HEK293 (cell line): ENCODE measurements around the gene PPP1CC.

ENCODE experiments used
- CTCF ChIA-PET: fragments of 350-600 bp; formaldehyde crosslinking; extraction: SDS; loops from one replicate; lab custom pipeline; 2021; ENCODE audit warnings: antibody characterized with exemption; lab: Yijun Ruan, JAX
- POLR2A ChIA-PET: fragments of 300-600 bp; formaldehyde crosslinking; extraction: SDS; loops from one replicate; lab custom pipeline; 2020; ENCODE audit warnings: antibody characterized with exemption, inconsistent platforms; lab: Yijun Ruan, JAX
- H3K27ac ChIP-seq: fragments of 200-500 bp; sonication (Bioruptor generic); 2 replicates; pipeline ENCODE4 v1.5.1; 2014; ENCODE audit warnings: low read depth, low read length, control low read depth, inconsistent platforms; ENCODE audit errors: extremely low read depth
- H3K36me3 ChIP-seq, 2 experiments: fragments of 200-500 bp in 1 of 2; sonication (Bioruptor generic) in 1 of 2; 1 replicate in 1 of 2; 2 replicates in 1 of 2; pipeline ENCODE4 v1.5.1; 2014 to 2017; ENCODE audit warnings: inconsistent platforms in 2 of 2, low read length in 2 of 2; ENCODE audit not compliant: control insufficient read depth in 2 of 2, insufficient read depth in 1 of 2
- H3K4me1 ChIP-seq: fragments of 200-500 bp; sonication (Bioruptor generic); 2 replicates; pipeline ENCODE4 v1.5.1; 2014; ENCODE audit warnings: mild to moderate bottlenecking, low read length, inconsistent platforms; ENCODE audit not compliant: control insufficient read depth, insufficient read depth
- H3K4me3 ChIP-seq: 2 replicates; pipeline ENCODE4 v1.5.1; 2011; ENCODE audit warnings: low read depth, mild to moderate bottlenecking, control low read depth, low read length, moderate library complexity
- H3K9me3 ChIP-seq: fragments of 200-500 bp; sonication (Bioruptor generic); 2 replicates; pipeline ENCODE4 v1.5.1; 2014; ENCODE audit warnings: low read depth, low read length, inconsistent platforms; ENCODE audit not compliant: control insufficient read depth, insufficient read depth
- EGR2 ChIP-seq: fragments of 450-650 bp; formaldehyde crosslinking; IDR thresholded peaks from 2 replicates; pipeline ENCODE4 v1.5.1; 2016; ENCODE audit warnings: low read depth, missing biosample characterization, missing genetic modification characterization
- HOXC10 ChIP-seq: sonication (generic); formaldehyde crosslinking; IDR thresholded peaks from 2 replicates; pipeline ENCODE4 v1.8.1; 2023; ENCODE audit warnings: mild to moderate bottlenecking, missing genetic modification reagents
- IKZF3 ChIP-seq: fragments of 450-650 bp; IDR thresholded peaks from 2 replicates; pipeline ENCODE4 v1.5.0; 2018; ENCODE audit warnings: missing biosample characterization, mild to moderate bottlenecking, missing genetic modification characterization, moderate library complexity
- SCRT2 ChIP-seq: fragments of 450-650 bp; formaldehyde crosslinking; IDR thresholded peaks from 2 replicates; pipeline ENCODE4 v1.5.1; 2016; ENCODE audit warnings: missing biosample characterization, missing genetic modification characterization
- ZBTB11 ChIP-seq: fragments of 450-650 bp; formaldehyde crosslinking; conservative IDR thresholded peaks from 2 replicates; pipeline ENCODE4 v1.5.1; 2016; ENCODE audit warnings: low read depth, missing biosample characterization, missing genetic modification characterization
- ZBTB26 ChIP-seq: fragments of 450-650 bp; formaldehyde crosslinking; optimal IDR thresholded peaks from 2 replicates; pipeline ENCODE3; 2016; ENCODE audit warnings: missing biosample characterization, mild to moderate bottlenecking, missing genetic modification characterization
- ZFHX2 ChIP-seq: fragments of 450-650 bp; formaldehyde crosslinking; conservative IDR thresholded peaks from 2 replicates; pipeline ENCODE4 v1.5.1; 2016; ENCODE audit warnings: missing biosample characterization, missing genetic modification characterization
- ZNF10 ChIP-seq: fragments of 450-650 bp; formaldehyde crosslinking; IDR thresholded peaks from 2 replicates; pipeline ENCODE4 v1.5.1; 2017; ENCODE audit warnings: missing biosample characterization, missing genetic modification characterization
- ZNF121 ChIP-seq: fragments of 450-650 bp; formaldehyde crosslinking; IDR thresholded peaks from 2 replicates; pipeline ENCODE4 v1.5.1; 2016; ENCODE audit warnings: missing biosample characterization, missing genetic modification characterization
- ZNF133 ChIP-seq: fragments of 450-650 bp; formaldehyde crosslinking; IDR thresholded peaks from 2 replicates; pipeline ENCODE4 v1.5.1; 2016; ENCODE audit warnings: missing biosample characterization, missing genetic modification characterization
- ZNF221 ChIP-seq: fragments of 450-650 bp; formaldehyde crosslinking; IDR thresholded peaks from 2 replicates; pipeline ENCODE4 v1.5.1; 2017; ENCODE audit warnings: missing biosample characterization, missing genetic modification characterization, borderline replicate concordance
- ZNF248 ChIP-seq: fragments of 450-650 bp; formaldehyde crosslinking; IDR thresholded peaks from 2 replicates; pipeline ENCODE4 v1.5.1; 2017; ENCODE audit warnings: missing biosample characterization, missing genetic modification characterization
- ZNF292 ChIP-seq: fragments of 450-650 bp; formaldehyde crosslinking; IDR thresholded peaks from 2 replicates; pipeline ENCODE4 v1.5.1; 2016; ENCODE audit warnings: low read depth, missing biosample characterization, missing genetic modification characterization, borderline replicate concordance
- ZNF37A ChIP-seq: fragments of 450-650 bp; IDR thresholded peaks from 2 replicates; pipeline ENCODE4 v1.5.1; 2018; ENCODE audit warnings: missing biosample characterization, missing genetic modification characterization
- ZNF501 ChIP-seq: fragments of 450-650 bp; formaldehyde crosslinking; IDR thresholded peaks from 2 replicates; pipeline ENCODE4 v1.5.1; 2016; ENCODE audit warnings: missing biosample characterization, missing genetic modification characterization
- ZNF558 ChIP-seq: fragments of 450-650 bp; formaldehyde crosslinking; IDR thresholded peaks from 2 replicates; pipeline ENCODE4 v1.5.1; 2016; ENCODE audit warnings: missing biosample characterization, missing genetic modification characterization
- ZNF571 ChIP-seq: fragments of 450-650 bp; formaldehyde crosslinking; IDR thresholded peaks from 2 replicates; pipeline ENCODE4 v1.5.0; 2017; ENCODE audit warnings: missing biosample characterization, missing genetic modification characterization
- ZNF596 ChIP-seq: fragments of 450-650 bp; IDR thresholded peaks from 2 replicates; pipeline ENCODE4 v1.5.0; 2018; ENCODE audit warnings: missing biosample characterization, mild to moderate bottlenecking, missing genetic modification characterization, moderate library complexity
- ZNF600 ChIP-seq: fragments of 450-650 bp; formaldehyde crosslinking; IDR thresholded peaks from 2 replicates; pipeline ENCODE4 v1.5.1; 2016; ENCODE audit warnings: missing biosample characterization, missing genetic modification characterization
- ZNF645 ChIP-seq: fragments of 450-650 bp; formaldehyde crosslinking; IDR thresholded peaks from 2 replicates; pipeline ENCODE4; 2016; ENCODE audit warnings: missing biosample characterization, missing genetic modification characterization
- ZNF707 ChIP-seq: fragments of 450-650 bp; formaldehyde crosslinking; IDR thresholded peaks from 2 replicates; pipeline ENCODE4 v1.5.1; 2016; ENCODE audit warnings: missing biosample characterization, missing genetic modification characterization
- ZNF843 ChIP-seq: fragments of 450-650 bp; formaldehyde crosslinking; IDR thresholded peaks from 2 replicates; pipeline ENCODE4 v1.5.1; 2016; ENCODE audit warnings: missing biosample characterization, missing genetic modification characterization
- ZSCAN16 ChIP-seq: fragments of 450-650 bp; formaldehyde crosslinking; IDR thresholded peaks from 2 replicates; pipeline ENCODE4 v1.5.1; 2016; ENCODE audit warnings: missing biosample characterization, missing genetic modification characterization
- TF ChIP-seq, protein P1 (sequence below): fragments of 450-650 bp; formaldehyde crosslinking; IDR thresholded peaks from 2 replicates; pipeline ENCODE4 v1.5.1; 2016; ENCODE audit warnings: missing biosample characterization, missing genetic modification characterization
- TF ChIP-seq, protein P2 (sequence below): fragments of 450-650 bp; formaldehyde crosslinking; IDR thresholded peaks from 2 replicates; pipeline ENCODE4 v1.5.1; 2016; ENCODE audit warnings: missing biosample characterization, missing genetic modification characterization

The PPP1CC gene

DNA sequence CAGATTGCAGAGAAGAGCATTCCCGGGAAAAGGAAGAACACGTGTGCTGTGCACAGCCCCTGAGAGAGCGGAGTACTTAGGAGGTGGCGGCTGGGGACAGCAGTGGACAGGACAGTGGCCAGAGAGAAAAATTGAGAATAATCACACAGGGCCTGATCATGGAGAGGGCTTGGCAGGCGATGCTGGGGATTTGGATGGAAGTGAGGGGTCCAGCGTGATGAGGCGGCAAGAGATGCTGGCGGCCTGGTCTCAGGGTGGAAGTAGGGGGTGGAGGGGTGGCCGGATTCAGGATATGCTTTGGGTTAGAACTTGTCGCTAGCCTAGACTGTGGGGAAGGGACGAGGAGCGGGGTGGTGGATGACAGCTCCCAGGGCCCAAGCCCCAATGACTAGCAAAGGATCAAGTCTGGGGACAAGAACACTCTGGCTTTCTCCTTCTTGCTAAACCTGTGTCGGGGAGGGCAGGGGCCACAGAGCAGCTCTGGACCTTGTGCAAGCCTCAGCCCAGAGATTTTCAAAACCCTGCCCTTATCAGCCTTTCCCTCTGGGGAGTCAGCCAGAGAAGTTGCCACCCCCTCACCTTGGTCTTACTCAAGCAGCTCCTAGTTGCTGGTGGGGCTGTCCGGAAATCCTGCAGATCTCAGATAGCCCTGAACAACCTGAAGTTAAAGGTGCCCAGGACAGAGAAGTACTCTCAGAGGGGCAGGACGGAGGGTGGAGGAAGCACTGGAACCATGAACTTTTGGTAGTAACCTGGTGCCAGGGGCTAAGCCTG is 55.1 kb downstream of the PPP1CC start:
- H3K4me3 ChIP-seq: no peak overlapping the region

DNA sequence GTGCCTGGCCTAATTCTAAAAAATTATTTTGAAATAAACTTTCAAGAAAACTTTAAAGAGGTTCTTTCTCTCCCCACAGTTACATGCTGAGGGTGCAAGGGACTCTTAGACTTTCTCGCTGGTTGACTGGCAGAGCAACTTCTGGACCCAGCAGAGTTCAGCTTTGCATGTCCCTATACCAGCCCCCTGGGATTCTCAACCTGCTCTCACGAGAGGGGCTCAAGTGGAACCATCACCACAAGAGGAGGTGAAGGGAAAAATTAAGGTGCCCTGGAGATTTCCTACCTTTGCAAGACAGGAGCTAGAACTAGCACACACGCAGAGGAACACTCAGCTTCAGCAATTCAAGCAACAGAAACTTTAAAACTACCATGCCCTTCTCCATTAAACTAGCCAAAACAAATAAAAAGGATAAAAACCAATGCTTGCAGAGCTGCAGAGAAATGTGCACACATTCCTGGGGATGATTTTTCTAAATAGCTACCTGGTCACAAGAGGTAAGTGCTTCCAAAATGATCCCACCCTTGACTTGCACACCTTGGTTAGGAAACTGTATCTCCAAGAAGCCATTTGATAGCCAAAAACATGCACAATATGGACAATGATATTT is 56.3 kb downstream of the PPP1CC start:
- no peaks in the 10 kb centered on the region for H3K36me3 ChIP-seq
- ChIA-PET CTCF (interaction anchor here (0.6 to 1.1 kb wide), 4 partner anchors 18 to 614 kb away, joined by 3 to 4 read pairs (median 3); no protein-coding TSS in a partner anchor), POLR2A (no interaction called here)
- TF ChIP-seq ZNF248 (tag by site-specific recombination): no peak
- no peak for TF ChIP-seq IKZF3 (tag by site-specific recombination)
- no peak for TF ChIP-seq ZNF645 (tag by site-specific recombination)
- TF ChIP-seq ZNF221 (tag by site-specific recombination): no peak
- TF ChIP-seq ZBTB26 (tag by site-specific recombination): no peak
- TF ChIP-seq ZNF121 (tag by site-specific recombination): no peak
- TF ChIP-seq ZNF133 (tag by site-specific recombination): no peak
- TF ChIP-seq ZNF596 (tag by site-specific recombination): no peak
- TF ChIP-seq ZNF558 (tag by site-specific recombination): no peak
- no peak for TF ChIP-seq ZNF600 (tag by site-specific recombination)
- TF ChIP-seq ZSCAN16 (tag by site-specific recombination): no peak

More for the DNA sequence above, 55.1 kb downstream of the PPP1CC start:
- no peaks in the 10 kb centered on the region; the same call in 1 of the 2 replicates for H3K4me1 ChIP-seq
- H3K36me3 ChIP-seq: no peaks in the 10 kb centered on the region
- CTCF ChIA-PET: interaction anchor here (0.6 kb wide), 2 partner anchors 210 to 613 kb away, joined by 3 read pairs; no protein-coding TSS in a partner anchor
- no peaks in the 10 kb centered on the region for H3K9me3 ChIP-seq
- no peak overlapping the region for H3K27ac ChIP-seq
- POLR2A ChIA-PET: interaction anchor here (0.6 kb wide), 1 partner anchor 289 kb away, joined by 3 read pairs; no protein-coding TSS in a partner anchor
- TF ChIP-seq SCRT2 (tag by site-specific recombination) (no peak), ZFHX2 (tag by site-specific recombination) (no peak), ZNF571 (tag by site-specific recombination) (no peak), ZBTB11 (tag by site-specific recombination) (no peak), ZNF37A (tag by site-specific recombination) (no peak), EGR2 (tag by site-specific recombination) (no peak), ZNF707 (tag by site-specific recombination) (no peak), ZNF292 (tag by site-specific recombination) (no peak), ZNF501 (tag by site-specific recombination) (no peak), ZNF10 (no peak), HOXC10 (CRISPR knock-in tag) (no peak), ZNF843 (tag by site-specific recombination) (no peak)
- TF ChIP-seq, protein P1, sequence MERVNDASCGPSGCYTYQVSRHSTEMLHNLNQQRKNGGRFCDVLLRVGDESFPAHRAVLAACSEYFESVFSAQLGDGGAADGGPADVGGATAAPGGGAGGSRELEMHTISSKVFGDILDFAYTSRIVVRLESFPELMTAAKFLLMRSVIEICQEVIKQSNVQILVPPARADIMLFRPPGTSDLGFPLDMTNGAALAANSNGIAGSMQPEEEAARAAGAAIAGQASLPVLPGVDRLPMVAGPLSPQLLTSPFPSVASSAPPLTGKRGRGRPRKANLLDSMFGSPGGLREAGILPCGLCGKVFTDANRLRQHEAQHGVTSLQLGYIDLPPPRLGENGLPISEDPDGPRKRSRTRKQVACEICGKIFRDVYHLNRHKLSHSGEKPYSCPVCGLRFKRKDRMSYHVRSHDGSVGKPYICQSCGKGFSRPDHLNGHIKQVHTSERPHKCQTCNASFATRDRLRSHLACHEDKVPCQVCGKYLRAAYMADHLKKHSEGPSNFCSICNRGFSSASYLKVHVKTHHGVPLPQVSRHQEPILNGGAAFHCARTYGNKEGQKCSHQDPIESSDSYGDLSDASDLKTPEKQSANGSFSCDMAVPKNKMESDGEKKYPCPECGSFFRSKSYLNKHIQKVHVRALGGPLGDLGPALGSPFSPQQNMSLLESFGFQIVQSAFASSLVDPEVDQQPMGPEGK (tag by site-specific recombination): no peak
- TF ChIP-seq, protein P2, sequence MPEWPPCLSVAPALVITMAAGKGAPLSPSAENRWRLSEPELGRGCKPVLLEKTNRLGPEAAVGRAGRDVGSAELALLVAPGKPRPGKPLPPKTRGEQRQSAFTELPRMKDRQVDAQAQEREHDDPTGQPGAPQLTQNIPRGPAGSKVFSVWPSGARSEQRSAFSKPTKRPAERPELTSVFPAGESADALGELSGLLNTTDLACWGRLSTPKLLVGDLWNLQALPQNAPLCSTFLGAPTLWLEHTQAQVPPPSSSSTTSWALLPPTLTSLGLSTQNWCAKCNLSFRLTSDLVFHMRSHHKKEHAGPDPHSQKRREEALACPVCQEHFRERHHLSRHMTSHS (tag by site-specific recombination): no peak
- TF ChIP-seq, all 188 proteins: peak for 0

More for the DNA sequence above, 56.3 kb downstream of the PPP1CC start:
- no peaks in the 10 kb centered on the region for H3K9me3 ChIP-seq
- H3K27ac ChIP-seq: no peak overlapping the region
- no peak overlapping the region for H3K4me3 ChIP-seq
- no peaks in the 10 kb centered on the region; the same call in 1 of the 2 replicates for H3K4me1 ChIP-seq
